IMR-90 (cell line): ENCODE measurements around the gene RUFY2. TPM values are rescaled to one million over a fixed set of nuclear protein-coding genes. Genes with fewer than 3 reads are reported as not detected.
A peak's percentile ranks its signal among the peaks of the same experiment; 100 is the strongest.

ENCODE experiments used
- ATAC-seq: fragments of 200-7000 bp; cut with Tn5 transposase; 2 replicates; pipeline ENCODE4 v1.9.1; 2020; ENCODE audit warnings: low read depth, mild to moderate bottlenecking, moderate library complexity
- BruUV-seq: library from RNA; stranded (reverse); fragments of 400-500 nt; replicated peaks from 2 replicates; lab custom pipeline; 2021; lab: Mats Ljungman, UMichigan
- CTCF ChIA-PET: fragments of 300-600 bp; formaldehyde crosslinking; extraction: SDS; loops from one replicate; lab custom pipeline; 2021; ENCODE audit warnings: antibody characterized with exemption; lab: Yijun Ruan, JAX
- POLR2A ChIA-PET: fragments of 300-600 bp; sonication (Branson Sonifier 250); formaldehyde crosslinking; loops from one replicate; lab custom pipeline; 2022; ENCODE audit warnings: antibody characterized with exemption; ENCODE audit not compliant: unreplicated experiment; lab: Charles Lee
- DNase-seq: peaks from one replicate; pipeline ENCODE4 v3.0.0; 2013
- H2AFZ ChIP-seq: replicated peaks from 2 replicates; pipeline ENCODE3; 2013; ENCODE audit warnings: low read length, mild to moderate bottlenecking; ENCODE audit not compliant: poor library complexity
- H2AK5ac ChIP-seq: 2 replicates; pipeline ENCODE4 v1.6.1; 2013; ENCODE audit warnings: low read depth, low read length, inconsistent platforms
- H2AK9ac ChIP-seq: replicated peaks from 2 replicates; pipeline ENCODE3; 2013; ENCODE audit warnings: mild to moderate bottlenecking, low read depth, low read length, moderate library complexity; ENCODE audit not compliant: poor library complexity
- H2BK120ac ChIP-seq: 2 replicates; pipeline ENCODE4 v1.6.1; 2013; ENCODE audit warnings: low read depth, low read length, inconsistent platforms
- H2BK15ac ChIP-seq: 3 replicates; pipeline ENCODE4 v1.6.1; 2013; ENCODE audit warnings: low read depth, low read length, inconsistent platforms
- H2BK20ac ChIP-seq: 2 replicates; pipeline ENCODE4 v1.6.1; 2013; ENCODE audit warnings: low read depth, mild to moderate bottlenecking, inconsistent platforms, low read length, moderate library complexity
- H2BK5ac ChIP-seq: 2 replicates; pipeline ENCODE4 v1.6.1; 2013; ENCODE audit warnings: mild to moderate bottlenecking, low read depth, low read length, inconsistent platforms; ENCODE audit not compliant: poor library complexity, severe bottlenecking
- H3K14ac ChIP-seq: replicated peaks from 2 replicates; pipeline ENCODE4 v1.6.1; 2013; ENCODE audit warnings: low read depth, low read length, inconsistent platforms
- H3K18ac ChIP-seq: 2 replicates; pipeline ENCODE4 v1.6.1; 2013; ENCODE audit warnings: low read depth, low read length, control low read depth
- H3K23ac ChIP-seq: 2 replicates; pipeline ENCODE4 v1.6.1; 2013; ENCODE audit warnings: low read depth, low read length, inconsistent platforms
- H3K27ac ChIP-seq: 2 replicates; pipeline ENCODE4 v1.5.1; 2013; ENCODE audit warnings: mild to moderate bottlenecking, control low read depth, low read length; ENCODE audit not compliant: insufficient read depth
- H3K27me3 ChIP-seq: 2 replicates; pipeline ENCODE4 v1.6.1; 2013; ENCODE audit warnings: low read length; ENCODE audit not compliant: control insufficient read depth, insufficient read depth
- H3K36me3 ChIP-seq: 2 replicates; pipeline ENCODE4 v1.6.1; 2013; ENCODE audit warnings: low read length, mixed read lengths; ENCODE audit not compliant: control insufficient read depth, insufficient read depth
- H3K4ac ChIP-seq: 2 replicates; pipeline ENCODE4 v1.6.1; 2013; ENCODE audit warnings: low read depth, low read length, inconsistent platforms
- H3K4me1 ChIP-seq: 2 replicates; pipeline ENCODE4 v1.6.1; 2013; ENCODE audit warnings: low read length, mixed read lengths; ENCODE audit not compliant: control insufficient read depth, insufficient read depth
- H3K4me2 ChIP-seq: 2 replicates; pipeline ENCODE4 v1.6.1; 2013; ENCODE audit warnings: low read depth, mild to moderate bottlenecking, control low read depth, low read length, moderate library complexity
- H3K4me3 ChIP-seq: 2 replicates; pipeline ENCODE4 v1.5.1; 2013; ENCODE audit warnings: low read depth, mild to moderate bottlenecking, control low read depth, low read length, moderate library complexity; ENCODE audit not compliant: insufficient read depth
- H3K56ac ChIP-seq: 2 replicates; pipeline ENCODE4 v1.6.1; 2013; ENCODE audit warnings: low read length, inconsistent platforms; ENCODE audit not compliant: insufficient read depth; ENCODE audit errors: extremely low read depth
- H3K79me1 ChIP-seq, 2 experiments: 2 replicates each; pipeline ENCODE4 v1.6.1; 2013; ENCODE audit warnings: low read length in 2 of 2, inconsistent platforms in 1 of 2, low read depth in 1 of 2
- H3K9ac ChIP-seq: 2 replicates; pipeline ENCODE4 v1.6.1; 2013; ENCODE audit warnings: low read depth, low read length, control low read depth
- H3K9me1 ChIP-seq: 2 replicates; pipeline ENCODE4 v1.6.1; 2013; ENCODE audit warnings: low read length, inconsistent platforms; ENCODE audit not compliant: insufficient read depth
- H3K9me3 ChIP-seq: 2 replicates; pipeline ENCODE4 v1.6.1; 2013; ENCODE audit warnings: low read length; ENCODE audit not compliant: control insufficient read depth, insufficient read depth
- H4K20me1 ChIP-seq: 2 replicates; pipeline ENCODE4 v1.6.1; 2013; ENCODE audit warnings: low read length, inconsistent platforms; ENCODE audit not compliant: insufficient read depth
- H4K5ac ChIP-seq: 2 replicates; pipeline ENCODE4 v1.6.1; 2013; ENCODE audit warnings: mild to moderate bottlenecking, low read depth, low read length, control low read depth
- H4K8ac ChIP-seq, 2 experiments: 2 replicates each; pipeline ENCODE4 v1.6.1; 2013; ENCODE audit warnings: low read depth in 2 of 2, low read length in 2 of 2, control low read depth in 1 of 2, inconsistent platforms in 1 of 2
- H4K91ac ChIP-seq: 2 replicates; pipeline ENCODE4 v1.6.1; 2013; ENCODE audit warnings: low read depth, low read length, inconsistent platforms; ENCODE audit not compliant: insufficient read depth
- BHLHE40 ChIP-seq: fragments of 150-350 bp; IDR thresholded peaks from 2 replicates; pipeline ENCODE4 v1.6.1; 2016; ENCODE audit warnings: mild to moderate bottlenecking, low read depth, low read length
- CHD1 ChIP-seq: IDR thresholded peaks from 2 replicates; pipeline ENCODE4 v1.6.1; 2012; ENCODE audit warnings: low read depth, low read length, improper control_type of control experiment
- FOS ChIP-seq: fragments of 150-350 bp; IDR thresholded peaks from 2 replicates; pipeline ENCODE4 v1.6.1; 2016; ENCODE audit warnings: low read depth, low read length
- MAFK ChIP-seq: IDR thresholded peaks from 2 replicates; pipeline ENCODE4 v1.6.1; 2012; ENCODE audit warnings: low read depth, low read length, improper control_type of control experiment
- MAZ ChIP-seq: IDR thresholded peaks from 2 replicates; pipeline ENCODE4 v1.6.1; 2012; ENCODE audit warnings: low read depth, mild to moderate bottlenecking, low read length, improper control_type of control experiment, moderate library complexity, borderline replicate concordance
- MXI1 ChIP-seq: IDR thresholded peaks from 2 replicates; pipeline ENCODE4 v1.6.1; 2012; ENCODE audit warnings: low read depth, mild to moderate bottlenecking, low read length, moderate library complexity, borderline replicate concordance
- NFE2L2 ChIP-seq: fragments of 150-350 bp; IDR thresholded peaks from 2 replicates; pipeline ENCODE4 v1.6.1; 2016; ENCODE audit warnings: low read depth, mild to moderate bottlenecking, low read length
- POLR2A ChIP-seq: IDR thresholded peaks from 2 replicates; pipeline ENCODE4 v1.6.1; 2012; ENCODE audit warnings: mild to moderate bottlenecking, low read depth, low read length
- RAD21 ChIP-seq: IDR thresholded peaks from 2 replicates; pipeline ENCODE4 v1.6.1; 2012; ENCODE audit warnings: low read length, improper control_type of control experiment
- RCOR1 ChIP-seq: IDR thresholded peaks from 2 replicates; pipeline ENCODE4 v1.6.1; 2012; ENCODE audit warnings: mild to moderate bottlenecking, low read length, improper control_type of control experiment; ENCODE audit not compliant: insufficient replicate concordance
- RFX5 ChIP-seq: IDR thresholded peaks from 2 replicates; pipeline ENCODE4 v1.8.0; 2012; ENCODE audit warnings: low read depth, mild to moderate bottlenecking, low read length, moderate library complexity
- WGBS, 2 experiments: methylation state at CpG; one replicate each; pipeline versions ENCODE4 v1.1.5 to v1.1.7; 2013; ENCODE audit warnings: missing lambda C conversion rate in 2 of 2; ENCODE audit not compliant: insufficient read length in 1 of 2; ENCODE audit errors: extremely low coverage in 2 of 2; 5-methylcytosine and 5-hydroxymethylcytosine counted together
- dilution Hi-C: fragments of 300-500 bp; cut with HindIII; formaldehyde crosslinking; loops from one replicate; pipeline ENCODE4 v1.14.3; 2018; ENCODE audit warnings: low sequenced_read_pairs; ENCODE audit not compliant: unreplicated experiment
- in situ Hi-C: fragments of 300-500 bp; cut with MboI; formaldehyde crosslinking; loops from 3 replicates; pipeline ENCODE4 v1.14.3; 2019; ENCODE audit warnings: low sequenced_read_pairs, inconsistent platforms, mixed read lengths
- intact Hi-C: fragments of 100-400 bp; cut with micrococcal nuclease; formaldehyde crosslinking; loops from 2 replicates; pipeline ENCODE4 v1.10.0; 2022
- polyA plus RNA-seq, 3 experiments: library from polyadenylated mRNA; depleted of rRNA; stranded (reverse); fragments of >200 nt; gene quantifications; 2 replicates each; pipeline ENCODE4 v1.2.3, GENCODE V29; 2012; ENCODE audit warnings: low replicate concordance in 1 of 3
- total RNA-seq: library from RNA; depleted of rRNA; stranded (reverse); fragments of >200 nt; gene quantifications from 2 replicates; pipeline ENCODE4 v1.2.3, GENCODE V29; 2012
- TF ChIP-seq, protein P1 (sequence below): conservative IDR thresholded peaks from 2 replicates; pipeline ENCODE4 v1.5.1; 2012; ENCODE audit warnings: mild to moderate bottlenecking, low read depth, low read length, improper control_type of control experiment
- TF ChIP-seq, protein P2 (sequence below): fragments of 150-350 bp; IDR thresholded peaks from 2 replicates; pipeline ENCODE4 v1.6.1; 2016; ENCODE audit warnings: low read depth, mild to moderate bottlenecking, low read length, moderate library complexity, borderline replicate concordance
- TF ChIP-seq, protein P3 (sequence below): fragments of 150-350 bp; IDR thresholded peaks from 2 replicates; pipeline ENCODE4 v1.6.1; 2017; ENCODE audit warnings: mild to moderate bottlenecking, antibody characterized with exemption, low read length, low read depth

Gene RUFY2
- total and polyA plus RNA-seq, 2 of the 4 experiments (the other 2 are of a cell fraction): 6.7 to 6.8 TPM

DNA sequence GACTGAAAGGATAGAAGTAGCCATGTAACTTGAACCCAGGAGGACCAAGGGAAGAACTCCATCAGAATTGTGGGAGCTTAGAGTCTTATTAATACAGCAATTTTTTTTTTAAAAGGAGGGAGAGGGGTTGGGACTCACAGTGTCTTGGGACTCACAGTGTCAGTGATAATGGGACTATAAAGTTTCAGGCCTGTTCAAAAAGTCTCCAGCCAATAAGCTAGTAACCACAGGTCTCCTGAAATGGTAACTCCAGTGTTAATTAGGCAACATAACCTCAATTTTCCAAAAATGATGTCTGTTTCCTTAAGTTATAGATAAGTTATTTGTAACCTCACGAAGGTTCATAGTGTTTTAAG, 77.6 kb downstream of the RUFY2 start:
- H2BK5ac ChIP-seq: peak overlapping the region; percentile 87
- H2BK120ac ChIP-seq: peak overlapping the region; percentile 69
- H4K5ac ChIP-seq: peak overlapping the region; percentile 21; the same call in 1 of the 2 replicates
- no peak overlapping the region for H3K4me3 ChIP-seq
- no peaks in the 10 kb centered on the region for H3K27me3 ChIP-seq
- H2AFZ ChIP-seq: no peak overlapping the region
- in situ Hi-C loops (no loop called here), dilution Hi-C loops (no loop called here), intact Hi-C loops (no loop called here)
- H3K9ac ChIP-seq: no peak overlapping the region
- peak overlapping the region in 1 of 2 experiments; percentile 83; a peak in 2 of 4 replicates for H4K8ac ChIP-seq
- POLR2A ChIA-PET: no interaction called here
- DNase-seq (no peak), ATAC-seq (no peak)
- no TSS peak for BruUV-seq
- no CpG with 5 or more reads among the region's 1 CpG for WGBS, 2 experiments
- H3K23ac ChIP-seq: peak overlapping the region; percentile 76
- no peak overlapping the region for H2AK9ac ChIP-seq
- peak overlapping the region; percentile 76; the same call in 1 of the 2 replicates for H2BK20ac ChIP-seq
- H3K18ac ChIP-seq: peak overlapping the region; percentile 18; the same call in 1 of the 2 replicates
- H3K9me1 ChIP-seq: peaks cover 4% of the 10 kb centered on the region; the same call in 1 of the 2 replicates
- peak overlapping the region; percentile 5; the same call in 1 of the 2 replicates for H3K4me2 ChIP-seq
- H3K14ac ChIP-seq: peak overlapping the region; percentile 80
- peaks cover 10% of the 10 kb centered on the region for H3K4me1 ChIP-seq
- no peaks in the 10 kb centered on the region for H3K36me3 ChIP-seq
- H3K4ac ChIP-seq: peak overlapping the region; percentile 43; the same call in 1 of the 2 replicates
- H2BK15ac ChIP-seq: no peak overlapping the region
- TF ChIP-seq, protein P1, sequence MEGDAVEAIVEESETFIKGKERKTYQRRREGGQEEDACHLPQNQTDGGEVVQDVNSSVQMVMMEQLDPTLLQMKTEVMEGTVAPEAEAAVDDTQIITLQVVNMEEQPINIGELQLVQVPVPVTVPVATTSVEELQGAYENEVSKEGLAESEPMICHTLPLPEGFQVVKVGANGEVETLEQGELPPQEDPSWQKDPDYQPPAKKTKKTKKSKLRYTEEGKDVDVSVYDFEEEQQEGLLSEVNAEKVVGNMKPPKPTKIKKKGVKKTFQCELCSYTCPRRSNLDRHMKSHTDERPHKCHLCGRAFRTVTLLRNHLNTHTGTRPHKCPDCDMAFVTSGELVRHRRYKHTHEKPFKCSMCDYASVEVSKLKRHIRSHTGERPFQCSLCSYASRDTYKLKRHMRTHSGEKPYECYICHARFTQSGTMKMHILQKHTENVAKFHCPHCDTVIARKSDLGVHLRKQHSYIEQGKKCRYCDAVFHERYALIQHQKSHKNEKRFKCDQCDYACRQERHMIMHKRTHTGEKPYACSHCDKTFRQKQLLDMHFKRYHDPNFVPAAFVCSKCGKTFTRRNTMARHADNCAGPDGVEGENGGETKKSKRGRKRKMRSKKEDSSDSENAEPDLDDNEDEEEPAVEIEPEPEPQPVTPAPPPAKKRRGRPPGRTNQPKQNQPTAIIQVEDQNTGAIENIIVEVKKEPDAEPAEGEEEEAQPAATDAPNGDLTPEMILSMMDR: no peak
- TF ChIP-seq MAFK: no peak
- no peak for TF ChIP-seq MAZ
- no peak for TF ChIP-seq NFE2L2
- TF ChIP-seq RCOR1: no peak
- TF ChIP-seq RFX5: no peak
- TF ChIP-seq BHLHE40: no peak
- TF ChIP-seq FOS: no peak
- no peak for TF ChIP-seq POLR2A
- TF ChIP-seq MXI1: no peak
- TF ChIP-seq, protein P2, sequence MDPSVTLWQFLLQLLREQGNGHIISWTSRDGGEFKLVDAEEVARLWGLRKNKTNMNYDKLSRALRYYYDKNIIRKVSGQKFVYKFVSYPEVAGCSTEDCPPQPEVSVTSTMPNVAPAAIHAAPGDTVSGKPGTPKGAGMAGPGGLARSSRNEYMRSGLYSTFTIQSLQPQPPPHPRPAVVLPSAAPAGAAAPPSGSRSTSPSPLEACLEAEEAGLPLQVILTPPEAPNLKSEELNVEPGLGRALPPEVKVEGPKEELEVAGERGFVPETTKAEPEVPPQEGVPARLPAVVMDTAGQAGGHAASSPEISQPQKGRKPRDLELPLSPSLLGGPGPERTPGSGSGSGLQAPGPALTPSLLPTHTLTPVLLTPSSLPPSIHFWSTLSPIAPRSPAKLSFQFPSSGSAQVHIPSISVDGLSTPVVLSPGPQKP: no peak
- TF ChIP-seq CHD1: no peak
- TF ChIP-seq RAD21: no peak
- TF ChIP-seq, protein P3, sequence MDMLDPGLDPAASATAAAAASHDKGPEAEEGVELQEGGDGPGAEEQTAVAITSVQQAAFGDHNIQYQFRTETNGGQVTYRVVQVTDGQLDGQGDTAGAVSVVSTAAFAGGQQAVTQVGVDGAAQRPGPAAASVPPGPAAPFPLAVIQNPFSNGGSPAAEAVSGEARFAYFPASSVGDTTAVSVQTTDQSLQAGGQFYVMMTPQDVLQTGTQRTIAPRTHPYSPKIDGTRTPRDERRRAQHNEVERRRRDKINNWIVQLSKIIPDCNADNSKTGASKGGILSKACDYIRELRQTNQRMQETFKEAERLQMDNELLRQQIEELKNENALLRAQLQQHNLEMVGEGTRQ: no peak
- H3K9me3 ChIP-seq: no peaks in the 10 kb centered on the region
- H2AK5ac ChIP-seq: no peak overlapping the region
- H3K56ac ChIP-seq: no peak overlapping the region
- peak overlapping the region; percentile 12; the same call in 1 of the 2 replicates for H4K91ac ChIP-seq
- CTCF ChIA-PET: interaction anchor here (0.5 to 0.7 kb wide), 3 partner anchors 27 to 453 kb away, joined by 3 read pairs; no protein-coding TSS in a partner anchor
- peaks cover 4 to 25% of the 10 kb centered on the region in 2 experiments; a peak in 3 of 4 replicates for H3K79me1 ChIP-seq
- 0 out of 2 replicates have a peak overlapping the region, but pooled peaks have one; percentile 19 for H3K27ac ChIP-seq
- H4K20me1 ChIP-seq: peaks cover 20% of the 10 kb centered on the region; the same call in 1 of the 2 replicates
